22Rv1 (cell line): ENCODE measurements around the gene BEGAIN.

Experiments
- CTCF ChIP-seq: fragments of 450-650 bp; IDR thresholded peaks from 2 replicates; pipeline ENCODE4 v1.5.1; 2017; ENCODE audit warnings: mild to moderate bottlenecking
- ZFX ChIP-seq: fragments of 450-650 bp; IDR thresholded peaks from 2 replicates; pipeline ENCODE4 v1.6.1; 2017; ENCODE audit warnings: antibody characterized with exemption, borderline replicate concordance

GRCh38 chr14:100575266-100575995 is 11.8 kb downstream of the BEGAIN start:
- TF ChIP-seq CTCF, result no peak
- TF ChIP-seq ZFX, result no peak
